DOHH2 (cell line): ENCODE results near the gene CCDC102A.

Source experiments
- H3F3A ChIP-seq: fragments of 200-600 bp; sonication (generic), shearing (Covaris generic); 2 replicates; pipeline ENCODE4 v1.6.0; 2016; ENCODE audit warnings: antibody characterized with exemption, mild to moderate bottlenecking; ENCODE audit not compliant: control insufficient read depth, insufficient read depth
- H3K27ac ChIP-seq: fragments of 200-600 bp; sonication (generic); 2 replicates; pipeline ENCODE4 v1.5.1; 2014; ENCODE audit warnings: low read depth, mild to moderate bottlenecking, low read length, moderate library complexity
- H3K27me3 ChIP-seq: fragments of 200-600 bp; sonication (generic); 2 replicates; pipeline ENCODE4 v1.6.1; 2014; ENCODE audit warnings: mild to moderate bottlenecking, low read length, mixed read lengths; ENCODE audit not compliant: control insufficient read depth
- H3K36me3 ChIP-seq: fragments of 200-600 bp; sonication (generic); 2 replicates; pipeline ENCODE4 v1.6.1; 2014; ENCODE audit warnings: mild to moderate bottlenecking, low read length, moderate library complexity, mixed read lengths; ENCODE audit not compliant: control insufficient read depth
- H3K4me1 ChIP-seq: fragments of 200-600 bp; sonication (generic); 2 replicates; pipeline ENCODE4 v1.6.1; 2014; ENCODE audit warnings: mild to moderate bottlenecking, low read length, mixed read lengths; ENCODE audit not compliant: control insufficient read depth
- H3K4me2 ChIP-seq: fragments of 200-600 bp; sonication (generic); 2 replicates; pipeline ENCODE4 v1.6.0; 2014; ENCODE audit warnings: mild to moderate bottlenecking, low read length, moderate library complexity
- H3K4me3 ChIP-seq: fragments of 200-600 bp; sonication (generic); 2 replicates; pipeline ENCODE4 v1.5.1; 2014; ENCODE audit warnings: mild to moderate bottlenecking, low read length, mixed read lengths
- H3K79me2 ChIP-seq: fragments of 200-600 bp; sonication (generic); 2 replicates; pipeline ENCODE4 v1.6.1; 2014; ENCODE audit warnings: mild to moderate bottlenecking, low read length, mixed read lengths; ENCODE audit not compliant: control insufficient read depth
- H3K9me2 ChIP-seq: fragments of 200-600 bp; sonication (generic); replicated peaks from 2 replicates; pipeline ENCODE4 v1.6.1; 2014; ENCODE audit warnings: mild to moderate bottlenecking, low read length, mixed read lengths; ENCODE audit not compliant: control insufficient read depth
- H3K9me3 ChIP-seq: fragments of 200-600 bp; sonication (generic); 2 replicates; pipeline ENCODE4 v1.6.1; 2014; ENCODE audit warnings: antibody characterized with exemption, low read length, mixed read lengths; ENCODE audit not compliant: control insufficient read depth, insufficient read depth
- H4K20me1 ChIP-seq: fragments of 200-600 bp; sonication (generic); 2 replicates; pipeline ENCODE4 v1.6.0; 2014; ENCODE audit warnings: low read depth, mild to moderate bottlenecking, antibody characterized with exemption, low read length, moderate library complexity; ENCODE audit not compliant: control insufficient read depth, insufficient read depth
- EZH2phosphoT487 ChIP-seq: fragments of 200-600 bp; sonication (generic); IDR thresholded peaks from 2 replicates; pipeline ENCODE4 v1.6.1; 2017; ENCODE audit warnings: borderline replicate concordance, mild to moderate bottlenecking, antibody characterized with exemption, low read length, moderate library complexity, mixed read lengths
- TF ChIP-seq, protein P1 (sequence below): fragments of 200-600 bp; sonication (generic); IDR thresholded peaks from one replicate; pipeline ENCODE4 v1.5.1; 2014; ENCODE audit warnings: antibody characterized with exemption, mild to moderate bottlenecking, low read depth, low read length; ENCODE audit not compliant: poor library complexity, severe bottlenecking

Gene CCDC102A

DNA sequence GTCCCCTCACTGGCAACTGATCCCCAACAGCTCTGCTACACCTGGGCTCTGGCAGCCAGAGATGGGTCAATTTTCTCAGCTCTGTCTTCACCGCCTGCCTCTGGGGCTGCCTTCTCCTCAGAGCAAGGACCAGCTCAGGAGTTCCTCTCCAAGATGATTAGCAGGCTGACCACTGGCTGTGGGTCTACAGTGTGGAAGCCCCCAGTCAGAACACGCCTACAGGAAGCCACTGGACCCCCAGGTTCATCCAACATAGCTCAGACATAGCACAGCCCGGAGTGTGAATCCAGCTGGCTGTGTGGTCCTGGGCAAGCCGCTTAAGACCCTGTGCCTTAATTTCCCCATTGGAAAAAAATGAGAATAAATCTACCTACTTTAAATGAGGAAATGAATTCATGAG, 55.0 kb downstream of the CCDC102A start:
- no peaks in the 10 kb centered on the region for H3K36me3 ChIP-seq
- H3K9me2 ChIP-seq = no peaks in the 10 kb centered on the region
- peaks cover 23% of the 10 kb centered on the region for H3K4me1 ChIP-seq
- H3K4me3 ChIP-seq = no peak overlapping the region
- H3K27ac ChIP-seq = no peak overlapping the region
- TF ChIP-seq, protein P1, sequence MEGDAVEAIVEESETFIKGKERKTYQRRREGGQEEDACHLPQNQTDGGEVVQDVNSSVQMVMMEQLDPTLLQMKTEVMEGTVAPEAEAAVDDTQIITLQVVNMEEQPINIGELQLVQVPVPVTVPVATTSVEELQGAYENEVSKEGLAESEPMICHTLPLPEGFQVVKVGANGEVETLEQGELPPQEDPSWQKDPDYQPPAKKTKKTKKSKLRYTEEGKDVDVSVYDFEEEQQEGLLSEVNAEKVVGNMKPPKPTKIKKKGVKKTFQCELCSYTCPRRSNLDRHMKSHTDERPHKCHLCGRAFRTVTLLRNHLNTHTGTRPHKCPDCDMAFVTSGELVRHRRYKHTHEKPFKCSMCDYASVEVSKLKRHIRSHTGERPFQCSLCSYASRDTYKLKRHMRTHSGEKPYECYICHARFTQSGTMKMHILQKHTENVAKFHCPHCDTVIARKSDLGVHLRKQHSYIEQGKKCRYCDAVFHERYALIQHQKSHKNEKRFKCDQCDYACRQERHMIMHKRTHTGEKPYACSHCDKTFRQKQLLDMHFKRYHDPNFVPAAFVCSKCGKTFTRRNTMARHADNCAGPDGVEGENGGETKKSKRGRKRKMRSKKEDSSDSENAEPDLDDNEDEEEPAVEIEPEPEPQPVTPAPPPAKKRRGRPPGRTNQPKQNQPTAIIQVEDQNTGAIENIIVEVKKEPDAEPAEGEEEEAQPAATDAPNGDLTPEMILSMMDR = no peak
- TF ChIP-seq EZH2phosphoT487 = no peak
- no peaks in the 10 kb centered on the region for H3K9me3 ChIP-seq
- no peak overlapping the region for H3K4me2 ChIP-seq
- H3K79me2 ChIP-seq = no peaks in the 10 kb centered on the region
- no peaks in the 10 kb centered on the region for H4K20me1 ChIP-seq
- H3K27me3 ChIP-seq = peaks cover 19% of the 10 kb centered on the region
- no peaks in the 10 kb centered on the region for H3F3A ChIP-seq

DNA sequence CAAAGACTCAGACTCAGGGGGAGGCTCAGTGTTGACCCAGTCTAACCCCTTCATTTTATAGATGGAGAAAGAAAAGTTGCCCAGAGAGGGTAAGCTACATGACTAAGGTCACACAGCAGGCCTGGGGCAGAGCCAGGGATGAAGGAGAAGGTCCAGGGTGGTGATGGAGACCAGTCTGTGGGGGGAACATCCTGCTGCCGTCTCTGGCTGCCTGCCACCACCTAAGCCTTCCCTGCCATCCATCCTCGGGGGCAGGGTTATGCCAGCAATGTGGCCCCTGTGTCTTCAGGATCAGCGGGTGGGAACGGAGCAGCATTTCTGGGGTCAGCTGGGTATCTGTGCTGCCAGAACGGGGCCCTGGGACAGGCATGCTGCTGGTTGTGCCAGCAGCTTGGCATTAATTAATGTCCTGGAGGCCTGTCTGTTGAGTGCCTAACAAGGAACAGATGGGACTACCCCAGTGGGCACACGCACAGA, 55.6 kb downstream of the CCDC102A start:
- H3F3A ChIP-seq = no peaks in the 10 kb centered on the region
- no peak for TF ChIP-seq EZH2phosphoT487
- TF ChIP-seq, protein P1 = no peak
- H3K4me2 ChIP-seq = no peak overlapping the region
- no peak overlapping the region for H3K4me3 ChIP-seq
- H3K79me2 ChIP-seq = no peaks in the 10 kb centered on the region
- H3K9me3 ChIP-seq = no peaks in the 10 kb centered on the region
- H3K36me3 ChIP-seq = no peaks in the 10 kb centered on the region
- H3K27me3 ChIP-seq = peaks cover 18% of the 10 kb centered on the region
- H3K27ac ChIP-seq = no peak overlapping the region
- H3K9me2 ChIP-seq = no peaks in the 10 kb centered on the region
- H4K20me1 ChIP-seq = no peaks in the 10 kb centered on the region
- peaks cover 25% of the 10 kb centered on the region for H3K4me1 ChIP-seq

DNA sequence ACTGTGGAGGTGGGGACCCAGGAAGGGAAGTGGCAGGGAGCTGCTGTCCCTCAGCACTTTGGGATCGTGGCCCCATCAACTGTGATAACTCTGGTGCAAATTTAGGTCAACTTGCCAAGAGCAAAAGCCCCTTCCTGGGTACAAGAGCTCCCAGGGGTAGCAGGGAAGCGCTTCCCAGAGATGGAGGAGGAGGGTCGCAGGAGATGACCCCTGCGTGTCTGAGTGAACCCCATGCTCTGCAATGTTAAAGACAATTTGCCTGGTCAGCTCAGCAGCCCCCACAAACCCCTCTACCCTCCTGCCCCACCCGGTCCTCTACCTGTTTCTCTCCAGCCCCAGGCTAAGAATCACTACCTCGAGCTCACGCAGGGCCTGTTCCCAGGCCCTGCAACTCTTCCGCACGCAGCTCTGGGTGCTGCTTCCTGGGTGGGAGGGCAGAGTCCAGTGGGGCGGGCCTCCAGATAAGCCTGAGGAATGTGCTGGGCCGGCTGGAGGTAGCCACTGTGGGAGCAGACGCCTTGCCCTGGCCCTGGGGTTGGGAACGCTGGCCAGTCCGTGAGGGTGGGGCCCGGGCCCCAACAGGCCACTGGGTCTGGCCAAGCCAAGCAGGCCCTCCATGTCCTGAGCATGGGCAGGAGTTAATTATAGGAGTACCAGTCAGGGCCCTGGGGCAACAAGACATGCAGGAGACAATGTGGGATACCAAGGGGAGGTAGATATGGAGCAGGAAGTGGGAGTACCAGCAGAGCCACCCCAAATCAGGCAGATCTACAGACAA, 56.2 kb downstream of the CCDC102A start:
- no peaks in the 10 kb centered on the region for H3F3A ChIP-seq
- no peaks in the 10 kb centered on the region for H3K79me2 ChIP-seq
- peaks cover 12% of the 10 kb centered on the region for H3K27me3 ChIP-seq
- H3K4me2 ChIP-seq = no peak overlapping the region
- no peaks in the 10 kb centered on the region for H3K9me2 ChIP-seq
- H3K36me3 ChIP-seq = no peaks in the 10 kb centered on the region
- H3K9me3 ChIP-seq = no peaks in the 10 kb centered on the region
- H3K4me1 ChIP-seq = peaks cover 29% of the 10 kb centered on the region
- H4K20me1 ChIP-seq = no peaks in the 10 kb centered on the region
- no peak overlapping the region for H3K4me3 ChIP-seq
- no peak overlapping the region for H3K27ac ChIP-seq
- TF ChIP-seq, protein P1 = no peak
- no peak for TF ChIP-seq EZH2phosphoT487
